Activated T-cell treated with anti-CD3 and anti-CD28 coated beads for 48 hours (primary cell): Measurements from ENCODE around the gene DIPK2B.

Experiments
- DNase-seq: peaks from one replicate; pipeline ENCODE4 v3.0.0-alpha.2; 2020; ENCODE audit warnings: low read depth

Gene DIPK2B

DNA sequence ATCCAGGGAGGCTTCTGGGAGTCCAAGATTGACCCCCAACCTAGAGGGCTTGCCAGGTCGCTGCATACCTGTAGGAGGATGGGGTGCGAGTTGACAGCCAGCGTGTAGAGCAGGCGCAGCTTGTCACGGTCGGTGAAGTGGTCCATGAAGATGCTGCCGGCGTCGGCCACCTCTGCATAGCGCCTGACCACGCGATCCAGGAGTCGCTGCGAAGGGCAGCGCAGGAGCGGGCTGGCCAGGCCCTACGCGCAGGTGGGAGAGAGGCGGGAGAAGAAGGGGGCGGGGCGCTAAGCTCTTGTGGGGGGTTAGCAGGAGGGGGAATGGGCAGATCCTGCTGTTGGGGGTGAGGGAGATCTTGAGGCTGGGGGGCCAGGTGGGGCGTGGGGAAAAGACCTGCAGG lies 43.0 kb downstream of the DIPK2B start:
- DNase-seq = no peak

DNA sequence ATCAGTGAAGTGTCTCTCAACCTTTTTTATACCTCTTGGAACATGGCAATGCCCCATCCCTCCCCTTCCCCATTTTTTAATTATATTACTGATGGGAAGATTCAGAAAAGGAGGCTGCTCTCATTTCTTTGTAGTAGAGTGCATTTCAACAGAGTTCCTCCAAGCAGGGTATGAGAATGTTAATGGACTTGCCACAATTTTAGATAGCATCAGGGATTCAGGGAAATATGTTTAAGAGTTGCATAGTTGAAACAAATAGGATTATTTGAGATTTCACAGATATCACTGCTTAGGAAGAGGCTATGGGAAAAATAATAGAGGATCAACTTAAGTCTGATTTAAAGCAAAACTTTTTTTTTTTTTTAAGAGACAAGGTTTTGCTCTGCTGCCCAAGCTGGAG lies 46.2 kb downstream of the DIPK2B start:
- no peak for DNase-seq

DNA sequence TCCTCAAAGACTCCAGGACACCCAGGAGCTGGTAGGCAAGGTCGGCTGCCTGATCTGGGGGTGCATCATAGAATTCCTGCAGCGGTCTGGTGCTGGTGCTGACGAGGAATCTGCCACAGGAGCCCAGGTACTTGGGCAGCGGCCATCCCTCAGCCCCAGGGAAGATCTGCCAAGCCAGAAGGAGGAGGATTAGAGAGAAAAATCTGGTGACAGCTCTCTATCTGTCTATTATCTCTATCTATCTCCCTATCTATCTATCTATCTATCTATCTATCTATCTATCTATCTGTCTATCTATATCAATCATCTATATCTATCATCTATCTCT lies 46.7 kb downstream of the DIPK2B start:
- no peak for DNase-seq
